HG02623 (cell line): ENCODE data around the gene PAX6.

ENCODE experiments used
- ATAC-seq: cut with Tn5 transposase; IDR thresholded peaks from one replicate; pipeline ENCODE4 v1.9.1; 2021; ENCODE audit warnings: moderate library complexity; ENCODE audit not compliant: unreplicated experiment

The PAX6 gene

DNA sequence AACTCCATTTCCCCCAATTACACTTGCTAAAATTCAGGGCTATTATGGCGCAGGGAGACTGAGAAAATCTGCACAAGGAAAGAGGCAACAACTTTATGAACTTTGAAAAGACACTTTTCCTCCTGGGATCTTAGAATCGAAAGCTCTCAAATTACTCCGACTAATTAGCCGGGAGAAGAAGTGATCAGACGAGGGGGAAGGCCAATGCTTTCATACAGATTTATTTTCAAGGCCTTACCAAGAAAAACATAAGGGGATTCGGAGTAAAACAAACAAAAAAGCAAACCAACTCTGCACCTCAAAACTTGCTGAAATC, 1.6 kb downstream of the PAX6 start:
- ATAC-seq: no peak

DNA sequence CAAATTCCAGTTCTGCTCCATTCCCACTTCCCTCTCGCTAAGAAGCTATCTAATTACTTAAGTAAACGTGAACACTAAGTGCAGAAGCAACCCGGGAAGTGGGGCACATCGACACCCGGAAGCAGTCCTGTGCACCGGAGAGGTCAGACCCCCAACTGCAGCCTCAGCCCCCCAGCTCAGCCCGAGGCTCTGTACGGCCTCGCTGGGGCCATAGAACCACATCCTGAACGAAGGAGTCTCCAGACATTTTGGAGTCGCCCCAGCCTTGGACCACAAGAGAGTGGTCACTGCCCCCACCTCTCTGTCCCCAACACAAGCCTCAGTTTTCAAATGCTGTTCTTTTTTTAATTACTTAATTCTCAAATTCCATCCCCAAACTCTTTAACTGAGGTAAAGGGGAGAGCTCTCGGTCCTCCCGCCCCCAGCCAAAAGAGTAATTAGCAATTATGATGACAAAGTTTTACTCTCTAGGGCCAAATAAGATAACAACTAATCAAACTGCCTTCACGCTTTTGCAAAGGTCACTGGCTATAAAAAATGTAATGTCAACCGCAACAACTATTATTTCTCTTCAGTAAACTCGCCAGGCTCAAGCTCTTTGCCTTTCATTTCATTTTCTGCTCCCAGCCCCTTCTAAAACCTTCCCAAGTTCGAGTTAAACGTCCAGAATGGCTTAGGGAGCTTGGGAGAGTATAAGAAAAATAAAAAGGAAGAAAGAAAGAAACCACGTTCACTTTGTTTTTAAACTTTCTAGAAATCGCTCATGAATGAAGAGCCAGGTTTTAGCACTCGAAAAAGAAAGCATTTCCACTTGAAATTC, 2.2 kb downstream of the PAX6 start:
- no peak for ATAC-seq

DNA sequence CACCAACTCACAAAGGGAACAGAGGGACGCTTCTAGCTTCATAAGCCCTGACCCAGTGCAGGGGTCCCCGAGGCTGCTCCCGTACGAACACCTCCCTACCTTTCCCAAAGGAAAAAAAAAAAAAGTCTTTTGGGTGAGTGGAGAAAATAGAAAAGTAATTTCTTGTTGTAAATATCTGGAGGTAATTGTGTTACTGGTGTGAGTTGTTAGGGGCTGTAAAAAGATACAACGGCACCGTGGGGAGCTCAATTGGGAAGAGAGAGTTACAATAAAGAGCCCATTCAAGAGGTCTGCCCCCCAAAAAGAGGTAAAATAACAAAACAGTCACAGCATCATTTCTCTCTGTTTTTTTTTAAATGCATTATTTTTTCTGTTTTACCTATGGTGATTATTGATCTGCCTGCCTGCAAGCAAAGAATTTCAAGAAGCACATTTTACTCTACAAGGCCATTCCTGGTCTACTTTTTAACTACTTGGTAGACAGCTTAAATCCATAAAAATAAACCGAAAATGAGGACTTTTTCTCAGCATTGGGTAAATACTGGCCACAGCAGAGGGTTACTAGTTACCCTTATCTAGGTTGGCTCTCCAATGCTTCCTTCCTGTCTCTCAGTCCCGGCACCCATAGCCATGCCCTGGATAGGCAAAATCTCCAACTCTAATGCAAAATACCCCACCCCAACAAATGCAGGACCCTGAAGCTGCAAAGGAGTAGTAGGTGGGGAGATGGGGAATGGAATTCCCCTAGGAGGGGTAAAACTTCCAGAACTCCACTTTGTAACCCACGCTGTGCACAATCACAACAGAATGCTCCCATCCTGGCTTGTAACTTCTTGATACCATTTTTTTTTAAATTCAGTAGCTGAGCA, 3.1 kb downstream of the PAX6 start:
- ATAC-seq: no peak

DNA sequence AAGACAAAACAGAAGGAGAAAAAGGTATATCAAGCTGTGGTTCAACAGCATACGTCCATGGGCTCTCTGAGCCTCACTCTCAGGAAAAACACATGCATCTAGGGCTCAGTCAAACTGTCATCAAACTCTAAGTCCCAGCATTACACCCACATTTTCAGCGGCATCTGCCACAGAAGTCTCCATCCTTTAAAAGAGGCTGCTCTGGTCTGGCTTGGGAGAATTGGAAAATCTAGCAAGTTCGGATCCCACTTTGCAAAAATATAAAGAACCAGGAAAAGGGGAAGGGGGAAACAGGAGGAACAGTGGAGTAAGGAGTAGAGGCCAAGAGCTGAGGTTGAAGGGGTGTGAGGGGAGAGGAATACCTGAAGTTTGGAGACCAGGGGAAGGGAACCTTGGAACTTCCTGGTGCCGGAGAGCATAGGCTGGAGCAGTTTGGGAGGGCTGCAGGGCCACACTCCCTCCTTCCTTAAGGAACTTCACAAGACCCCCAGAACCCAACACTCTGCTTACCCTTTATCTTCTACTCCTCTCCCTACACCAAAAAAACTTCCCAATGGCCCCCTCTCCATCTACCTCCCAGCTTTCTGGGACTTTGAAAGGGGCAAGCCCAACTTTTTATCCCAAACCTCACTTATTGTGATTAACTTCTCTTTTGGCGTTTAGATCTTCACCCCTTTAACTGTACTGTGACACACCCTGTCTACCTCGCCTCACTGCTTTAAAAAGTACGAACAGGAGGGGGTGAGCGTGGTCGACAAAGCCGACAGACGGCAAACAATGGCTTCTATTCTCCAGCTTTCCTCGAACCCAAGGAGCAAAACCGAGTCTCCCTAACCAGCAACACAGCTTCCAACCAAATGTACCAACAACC, 4.0 kb downstream of the PAX6 start:
- no peak for ATAC-seq

DNA sequence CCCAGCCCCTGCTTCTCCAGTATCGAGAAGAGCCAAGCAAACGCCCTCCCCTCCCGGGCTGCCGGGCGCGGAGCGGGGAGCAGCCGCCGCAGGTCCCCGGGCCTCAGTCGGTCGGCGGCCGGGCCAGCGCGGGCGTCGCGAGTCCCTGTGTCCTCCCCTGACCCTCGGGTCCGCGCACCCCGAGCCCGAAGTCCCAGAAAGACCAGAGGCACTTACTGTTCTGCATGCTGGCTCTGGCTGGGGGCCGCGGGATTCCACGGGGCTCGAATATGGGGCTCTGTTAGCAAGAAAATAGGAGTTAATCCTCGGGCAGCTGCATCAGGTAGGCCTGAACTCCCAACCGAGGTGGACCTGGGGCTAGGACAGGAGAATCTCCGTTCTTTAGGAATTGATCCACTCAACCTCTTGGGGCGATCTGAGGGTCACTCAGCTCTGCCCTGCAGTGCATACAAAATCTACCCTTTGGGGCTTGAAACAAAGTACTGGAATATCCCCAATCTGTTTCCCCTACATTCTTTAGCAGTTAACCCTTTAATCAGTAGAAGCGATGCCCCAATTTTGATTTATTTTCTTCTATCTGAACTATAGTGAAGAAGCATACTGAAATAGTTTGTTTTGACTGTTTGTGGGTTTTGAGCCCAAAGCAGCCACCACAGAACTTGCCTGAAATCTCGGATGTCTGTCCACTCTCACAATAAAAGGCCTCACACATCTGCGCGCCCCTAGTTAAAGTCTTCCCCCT, 4.8 kb downstream of the PAX6 start:
- no peak for ATAC-seq

DNA sequence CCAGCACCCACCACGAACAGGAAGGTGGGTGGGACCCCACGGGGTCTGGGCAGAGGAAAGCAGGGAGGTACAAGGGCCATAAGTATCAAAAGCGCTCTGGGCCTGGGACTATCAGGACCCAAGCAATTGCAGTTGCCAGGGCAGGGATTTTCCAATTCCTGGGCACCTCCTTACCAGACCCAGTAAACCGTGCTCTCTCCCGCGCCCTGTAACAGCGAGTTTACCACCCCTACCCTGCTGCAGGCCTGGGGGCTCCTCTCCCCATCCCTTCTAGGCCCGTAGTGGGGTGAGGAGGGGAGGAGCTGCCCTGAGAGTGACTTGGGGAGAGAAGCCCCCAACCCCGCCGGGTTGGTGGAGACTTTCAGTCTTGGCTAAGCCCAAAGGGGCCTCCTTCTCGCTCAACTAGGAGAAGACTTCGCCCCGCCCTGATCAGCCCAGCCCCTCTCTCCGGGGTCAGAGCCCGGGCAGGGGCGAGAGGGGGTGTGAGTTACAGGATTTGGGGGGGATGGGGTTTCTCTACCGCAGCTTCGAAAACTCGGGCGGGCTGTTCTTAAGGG, 5.4 kb downstream of the PAX6 start:
- no peak for ATAC-seq

DNA sequence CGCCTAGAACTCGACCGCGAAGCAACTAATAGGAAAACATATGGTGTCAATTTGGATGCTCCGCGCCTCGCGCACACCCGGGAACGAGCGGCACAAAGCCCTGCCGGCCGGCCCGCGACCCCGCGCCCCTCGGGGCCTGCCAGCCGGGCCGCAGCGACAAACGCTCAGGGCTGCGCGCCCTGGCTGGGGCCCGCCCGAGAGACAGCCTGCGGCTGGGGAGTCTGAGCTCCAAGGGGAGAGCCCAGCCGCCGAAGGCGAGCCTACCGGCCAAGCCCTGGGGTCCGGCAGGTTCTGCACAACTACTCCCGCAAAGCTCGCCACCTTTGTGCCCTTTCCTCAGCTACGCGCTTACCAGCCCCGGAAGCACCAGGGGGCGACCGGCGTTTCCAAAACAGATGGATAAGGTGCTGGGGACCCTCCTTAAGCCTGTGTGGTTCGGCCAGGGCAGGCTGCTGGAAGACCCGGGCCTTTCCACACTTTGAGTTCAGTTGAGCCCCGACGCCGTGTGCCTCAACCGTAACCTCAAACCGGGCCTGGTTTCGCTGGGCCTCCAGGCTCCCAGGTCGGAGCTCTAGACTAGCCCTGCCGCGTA, 6.0 kb downstream of the PAX6 start:
- ATAC-seq: no peak

DNA sequence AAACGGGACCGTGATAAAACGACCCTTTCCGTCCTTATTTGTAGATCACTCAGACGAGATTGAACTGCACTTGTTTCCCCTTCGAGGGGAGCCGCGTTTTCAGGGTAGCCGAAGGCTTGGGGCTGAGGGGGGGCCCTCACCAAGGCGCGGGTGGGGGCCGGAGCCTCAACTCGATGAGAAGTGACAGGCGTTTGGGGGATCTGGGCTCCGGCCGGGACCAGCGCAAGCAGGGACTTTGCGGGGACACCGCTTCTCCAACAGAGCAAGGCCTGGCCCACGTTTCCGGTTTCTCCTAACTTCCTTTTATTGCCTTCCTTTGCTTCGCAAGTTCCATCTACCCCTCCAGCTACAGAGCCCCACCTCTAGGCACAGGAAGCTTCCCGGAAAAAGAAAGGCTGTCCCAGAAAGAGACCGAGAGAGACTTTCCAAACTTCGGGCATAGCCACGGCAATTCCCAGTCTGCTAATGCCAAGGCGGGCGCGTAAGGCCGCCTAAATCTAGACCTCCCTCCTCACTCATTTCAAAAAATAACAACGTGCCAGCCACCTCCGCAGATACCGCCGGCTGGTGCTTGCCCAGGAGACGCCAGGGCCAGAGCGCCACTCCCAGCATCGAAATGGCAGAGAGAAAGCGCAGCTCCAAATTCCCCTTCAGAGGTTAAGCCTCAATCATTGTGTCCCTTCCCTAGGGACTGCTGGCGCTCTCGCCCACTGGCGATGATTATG, 6.6 kb downstream of the PAX6 start:
- no peak for ATAC-seq

DNA sequence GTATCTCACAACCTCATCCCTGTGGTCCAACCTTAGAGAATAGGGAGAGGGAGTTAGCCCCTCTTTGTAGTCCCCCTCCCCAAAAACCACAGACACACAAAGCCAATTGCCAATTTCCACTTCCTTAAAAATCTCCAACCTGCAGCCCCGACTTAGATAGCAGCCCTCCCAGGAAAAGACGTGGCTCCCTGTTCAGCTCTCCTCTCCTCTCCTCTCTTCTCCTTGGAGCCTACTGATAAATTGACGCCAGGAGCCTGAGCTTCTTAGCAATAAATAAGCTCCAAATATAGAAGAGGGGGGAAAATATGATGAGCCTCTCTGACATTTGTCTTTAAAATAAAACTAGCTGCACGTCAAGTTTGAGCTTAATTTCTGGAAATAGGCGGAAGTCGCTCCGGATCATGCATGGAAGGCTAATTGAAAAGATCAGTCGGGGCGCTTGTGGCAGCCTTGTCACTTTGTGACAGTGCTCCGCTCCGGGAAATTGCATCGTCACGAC, 7.3 kb downstream of the PAX6 start:
- no peak for ATAC-seq

DNA sequence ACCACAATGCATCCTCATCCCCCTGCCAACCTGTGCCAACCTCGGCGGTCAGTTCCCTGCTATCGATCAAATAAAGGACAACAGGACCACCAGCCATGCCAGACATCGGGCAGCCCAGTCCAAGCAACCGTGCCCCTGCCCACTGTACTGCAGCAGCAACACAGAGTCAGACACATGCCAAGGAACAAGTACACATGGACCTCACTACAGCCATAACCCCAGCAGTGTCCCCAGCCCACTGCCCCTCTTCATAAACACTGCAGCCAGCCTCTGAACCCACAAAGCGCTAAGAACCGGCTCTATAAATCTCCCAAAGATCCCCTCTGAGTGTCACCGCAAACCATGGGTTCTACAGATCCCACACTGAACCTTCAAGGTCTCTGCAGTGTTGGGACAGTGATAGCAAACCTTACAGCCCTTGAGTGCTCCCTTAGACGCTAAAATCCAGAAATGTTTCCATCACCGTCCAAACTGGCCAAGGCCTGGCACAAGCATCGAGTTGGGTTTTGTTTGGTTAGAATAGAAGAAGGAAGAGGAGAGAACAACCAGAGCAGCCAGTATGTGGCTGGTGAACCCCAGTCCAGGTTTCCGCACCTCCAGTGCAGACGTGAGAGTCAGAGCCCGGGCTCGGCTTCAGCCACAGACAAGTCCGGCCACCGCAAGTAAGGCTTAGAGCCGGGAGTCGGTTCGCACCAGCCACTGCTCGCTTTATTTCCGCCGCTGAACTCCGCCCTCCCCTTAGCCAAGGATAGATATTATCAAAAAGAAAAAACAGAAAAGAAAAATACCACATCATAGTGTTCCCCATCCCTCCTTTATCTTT, 7.9 kb downstream of the PAX6 start:
- ATAC-seq: no peak

DNA sequence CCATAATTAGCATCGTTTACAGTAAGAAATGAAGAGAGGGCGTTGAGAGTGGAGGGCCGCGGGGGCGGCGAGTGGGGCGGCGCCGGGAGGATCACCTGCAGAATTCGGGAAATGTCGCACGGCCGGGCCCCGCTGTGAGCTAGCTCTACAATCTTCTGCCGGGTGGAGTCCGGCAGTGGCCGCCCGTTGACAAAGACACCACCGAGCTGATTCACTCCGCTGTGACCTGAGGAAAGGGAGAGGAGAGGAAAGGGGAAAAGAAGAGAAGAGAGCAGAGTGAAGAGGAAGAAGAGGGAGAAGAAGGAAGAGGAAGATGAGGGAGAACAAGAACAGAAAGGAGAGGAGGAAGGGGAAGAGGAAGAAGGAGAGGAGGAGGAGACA, 8.5 kb downstream of the PAX6 start:
- no peak for ATAC-seq

DNA sequence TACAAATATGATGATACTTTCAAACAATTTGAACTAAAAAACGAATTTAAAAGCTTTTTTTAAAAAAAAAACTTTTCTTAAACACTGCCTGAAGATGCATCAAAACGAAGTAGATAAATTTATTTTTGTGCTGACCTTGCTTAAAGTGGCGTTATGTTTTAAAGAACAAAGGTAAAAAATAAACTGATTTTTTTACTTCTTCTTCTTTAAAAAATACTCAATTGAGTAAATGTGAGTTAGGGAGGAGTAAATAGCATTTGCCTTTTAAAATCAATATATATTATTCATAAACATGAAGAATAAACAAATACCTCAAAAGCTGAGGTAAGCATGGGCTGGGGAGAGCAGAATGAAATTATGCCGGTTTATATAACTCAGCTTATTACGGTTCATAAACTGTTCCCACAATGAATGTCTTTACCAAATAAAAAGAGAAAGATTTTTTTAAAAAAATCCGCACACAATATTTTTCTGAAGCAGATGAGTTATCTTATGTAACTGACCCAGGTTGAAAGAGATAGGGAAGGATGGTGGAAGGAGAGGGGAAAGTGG, 9.0 kb downstream of the PAX6 start:
- ATAC-seq: no peak

DNA sequence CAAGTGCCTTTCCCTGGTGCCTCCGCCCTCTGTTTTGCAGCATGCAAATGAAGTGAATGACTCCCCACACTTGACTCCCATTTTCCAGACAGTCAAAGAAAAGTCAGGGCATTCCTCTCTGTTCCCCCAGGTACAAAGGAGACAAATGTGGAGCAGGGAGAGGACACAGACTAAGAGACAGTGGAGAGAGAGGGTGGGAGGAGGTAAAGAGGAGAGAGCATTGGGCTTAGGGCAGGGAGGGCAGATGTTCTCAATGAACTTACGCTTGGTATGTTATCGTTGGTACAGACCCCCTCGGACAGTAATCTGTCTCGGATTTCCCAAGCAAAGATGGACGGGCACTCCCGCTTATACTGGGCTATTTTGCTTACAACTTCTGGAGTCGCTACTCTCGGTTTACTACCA, 9.8 kb downstream of the PAX6 start:
- ATAC-seq: no peak

DNA sequence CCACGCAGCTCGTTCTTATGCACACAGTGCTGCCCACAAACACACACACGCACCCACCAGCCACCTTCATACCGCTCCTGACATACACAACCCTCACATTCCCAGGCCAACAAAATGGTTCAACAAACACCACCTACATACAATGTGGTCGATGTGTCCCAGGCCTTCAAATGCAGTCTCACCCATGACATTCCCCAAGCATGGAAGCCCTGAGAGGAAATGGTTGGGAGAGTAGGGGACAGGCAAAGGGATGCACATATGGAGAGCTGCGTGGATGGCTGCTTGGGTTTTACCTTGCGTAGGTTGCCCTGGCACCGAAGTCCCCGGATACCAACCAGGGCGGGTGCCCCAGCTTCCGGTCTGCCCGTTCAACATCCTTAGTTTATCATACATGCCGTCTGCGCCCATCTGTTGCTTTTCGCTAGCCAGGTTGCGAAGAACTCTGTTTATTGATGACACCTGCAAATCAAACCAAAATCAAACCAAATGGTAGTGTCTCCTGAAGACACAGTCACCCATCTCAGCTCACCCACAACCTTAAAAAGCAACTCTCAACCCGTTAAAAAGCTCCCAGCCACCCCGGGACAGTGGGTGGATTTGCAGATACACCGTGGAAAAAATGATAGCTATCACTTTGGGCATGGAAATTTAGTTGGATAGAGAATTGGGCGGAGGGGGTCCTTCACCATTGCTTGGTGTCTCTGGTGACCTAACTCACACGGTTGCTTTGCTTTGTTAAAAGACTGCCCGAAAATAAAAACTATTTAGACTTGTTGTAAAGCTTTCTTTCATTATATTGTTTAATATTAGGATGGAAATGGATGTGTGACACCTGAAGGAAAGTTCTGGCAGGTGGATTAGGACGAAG, 10.5 kb downstream of the PAX6 start:
- ATAC-seq: no peak

DNA sequence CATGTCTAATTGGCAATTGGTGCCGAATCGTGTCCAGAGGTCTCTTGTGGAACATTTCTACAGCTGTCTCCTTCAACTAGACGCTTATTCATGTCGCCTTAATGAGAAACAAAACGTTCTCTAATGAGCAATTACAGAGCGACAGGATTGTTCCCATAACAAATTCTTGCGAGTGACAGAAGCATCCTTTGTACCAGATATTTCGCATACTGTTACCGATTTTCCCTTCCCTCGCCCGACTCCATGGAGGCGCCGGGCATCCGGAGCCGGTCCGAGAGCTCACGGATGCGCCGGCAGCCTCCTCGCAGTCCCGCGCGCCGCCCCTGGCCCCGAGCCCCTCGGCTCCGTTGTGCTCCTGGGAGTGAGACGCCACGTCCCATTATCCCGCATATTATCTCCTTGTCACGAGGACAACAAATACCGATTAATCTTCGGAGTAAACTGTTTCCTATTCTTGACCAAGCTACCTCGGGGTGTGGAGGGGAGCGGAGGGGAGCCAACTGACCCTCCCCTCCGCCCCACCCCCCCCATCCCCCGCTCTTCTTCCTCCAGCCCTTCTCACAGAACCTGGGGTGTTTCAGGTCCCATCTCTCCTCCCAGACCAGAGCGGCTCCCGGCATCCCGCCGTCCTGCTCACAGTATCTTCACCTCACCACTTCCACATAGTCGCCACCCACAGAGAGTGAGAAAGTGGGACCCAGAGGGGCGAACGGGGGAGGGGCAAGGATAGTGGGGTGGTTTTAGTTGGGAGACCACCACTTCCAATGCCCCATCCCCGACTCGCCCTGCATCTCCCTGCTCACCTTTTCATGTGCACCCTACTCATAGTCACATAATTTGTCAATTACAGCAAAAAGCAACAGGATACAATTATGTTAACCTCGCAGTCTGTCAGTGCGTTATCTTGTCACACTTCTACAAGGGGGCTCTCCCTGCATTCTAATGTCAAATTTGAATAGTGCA, 11.4 kb downstream of the PAX6 start:
- no peak for ATAC-seq
